Measurements from ENCODE around the gene TSSK3. TPM values are rescaled to one million over a fixed set of nuclear protein-coding genes. Genes with fewer than 3 reads are reported as not detected.

Gene TSSK3
- total and polyA plus RNA-seq, 9 of the 15 experiments (the other 6 are each of a cell fraction or from before 2014, with no cell fraction given), result 0.27 to 2.8 (median 1.9) TPM

DNA sequence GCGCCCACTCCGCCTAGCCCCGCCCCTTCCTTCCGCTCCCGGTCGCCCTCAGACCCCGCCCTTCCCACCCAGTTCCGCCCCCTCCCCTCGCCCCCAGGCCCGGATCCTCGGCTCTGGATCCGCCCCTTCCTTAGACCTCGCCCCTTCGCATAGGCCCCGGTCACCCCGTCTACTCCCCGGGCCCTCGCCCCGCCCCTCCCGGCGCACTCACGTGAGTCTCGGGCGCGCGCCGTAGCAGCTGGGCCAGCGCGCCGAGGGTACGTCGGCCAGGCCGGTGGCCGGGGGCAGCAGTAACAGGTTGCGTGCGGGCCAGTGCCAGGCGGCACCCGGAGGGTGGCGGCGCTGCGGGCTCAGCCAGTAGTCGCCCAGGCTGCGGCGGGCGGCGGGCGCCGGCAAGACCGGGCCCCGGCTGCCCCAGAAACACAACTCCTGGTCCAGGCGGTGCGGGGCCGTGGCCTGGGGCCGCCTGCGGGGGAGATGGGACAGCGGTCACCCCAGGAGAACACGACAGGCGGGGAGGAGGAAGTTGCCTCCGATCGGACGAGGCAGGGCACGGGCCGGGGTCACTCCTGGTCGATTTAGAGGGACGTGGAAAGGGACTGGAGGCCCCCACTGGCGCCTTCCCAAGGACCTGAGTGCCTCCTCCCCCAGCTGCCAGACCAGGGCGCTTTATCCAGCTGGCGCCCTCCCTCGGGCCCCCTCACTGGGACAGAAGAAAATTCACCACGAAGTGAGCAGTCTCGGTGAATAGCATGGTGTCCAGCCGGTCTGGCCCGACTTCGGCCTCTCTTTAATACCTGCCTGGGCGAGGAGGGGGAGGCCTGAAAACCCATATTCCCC is 10.7 kb upstream of the TSSK3 start (continued):
- TF ChIP-seq, protein P1, sequence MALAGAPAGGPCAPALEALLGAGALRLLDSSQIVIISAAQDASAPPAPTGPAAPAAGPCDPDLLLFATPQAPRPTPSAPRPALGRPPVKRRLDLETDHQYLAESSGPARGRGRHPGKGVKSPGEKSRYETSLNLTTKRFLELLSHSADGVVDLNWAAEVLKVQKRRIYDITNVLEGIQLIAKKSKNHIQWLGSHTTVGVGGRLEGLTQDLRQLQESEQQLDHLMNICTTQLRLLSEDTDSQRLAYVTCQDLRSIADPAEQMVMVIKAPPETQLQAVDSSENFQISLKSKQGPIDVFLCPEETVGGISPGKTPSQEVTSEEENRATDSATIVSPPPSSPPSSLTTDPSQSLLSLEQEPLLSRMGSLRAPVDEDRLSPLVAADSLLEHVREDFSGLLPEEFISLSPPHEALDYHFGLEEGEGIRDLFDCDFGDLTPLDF (CRISPR knock-in tag; IDR thresholded peaks at IDR 0.05), result peak; percentile 66; the same call in 1 of the 2 replicates
- peak; percentile 61; the same call in 1 of the 2 replicates for TF ChIP-seq TGIF2 (CRISPR knock-in tag; IDR thresholded peaks at IDR 0.05)
- no peak for TF ChIP-seq ZNF316 (IDR thresholded peaks at IDR 0.05)
- TF ChIP-seq HMGN3 (IDR thresholded peaks at IDR 0.05; ENCODE audit: borderline replicate concordance, extremely low read depth, insufficient read length, low read depth, low read length), result peak; percentile 74
- TF ChIP-seq, protein P2, sequence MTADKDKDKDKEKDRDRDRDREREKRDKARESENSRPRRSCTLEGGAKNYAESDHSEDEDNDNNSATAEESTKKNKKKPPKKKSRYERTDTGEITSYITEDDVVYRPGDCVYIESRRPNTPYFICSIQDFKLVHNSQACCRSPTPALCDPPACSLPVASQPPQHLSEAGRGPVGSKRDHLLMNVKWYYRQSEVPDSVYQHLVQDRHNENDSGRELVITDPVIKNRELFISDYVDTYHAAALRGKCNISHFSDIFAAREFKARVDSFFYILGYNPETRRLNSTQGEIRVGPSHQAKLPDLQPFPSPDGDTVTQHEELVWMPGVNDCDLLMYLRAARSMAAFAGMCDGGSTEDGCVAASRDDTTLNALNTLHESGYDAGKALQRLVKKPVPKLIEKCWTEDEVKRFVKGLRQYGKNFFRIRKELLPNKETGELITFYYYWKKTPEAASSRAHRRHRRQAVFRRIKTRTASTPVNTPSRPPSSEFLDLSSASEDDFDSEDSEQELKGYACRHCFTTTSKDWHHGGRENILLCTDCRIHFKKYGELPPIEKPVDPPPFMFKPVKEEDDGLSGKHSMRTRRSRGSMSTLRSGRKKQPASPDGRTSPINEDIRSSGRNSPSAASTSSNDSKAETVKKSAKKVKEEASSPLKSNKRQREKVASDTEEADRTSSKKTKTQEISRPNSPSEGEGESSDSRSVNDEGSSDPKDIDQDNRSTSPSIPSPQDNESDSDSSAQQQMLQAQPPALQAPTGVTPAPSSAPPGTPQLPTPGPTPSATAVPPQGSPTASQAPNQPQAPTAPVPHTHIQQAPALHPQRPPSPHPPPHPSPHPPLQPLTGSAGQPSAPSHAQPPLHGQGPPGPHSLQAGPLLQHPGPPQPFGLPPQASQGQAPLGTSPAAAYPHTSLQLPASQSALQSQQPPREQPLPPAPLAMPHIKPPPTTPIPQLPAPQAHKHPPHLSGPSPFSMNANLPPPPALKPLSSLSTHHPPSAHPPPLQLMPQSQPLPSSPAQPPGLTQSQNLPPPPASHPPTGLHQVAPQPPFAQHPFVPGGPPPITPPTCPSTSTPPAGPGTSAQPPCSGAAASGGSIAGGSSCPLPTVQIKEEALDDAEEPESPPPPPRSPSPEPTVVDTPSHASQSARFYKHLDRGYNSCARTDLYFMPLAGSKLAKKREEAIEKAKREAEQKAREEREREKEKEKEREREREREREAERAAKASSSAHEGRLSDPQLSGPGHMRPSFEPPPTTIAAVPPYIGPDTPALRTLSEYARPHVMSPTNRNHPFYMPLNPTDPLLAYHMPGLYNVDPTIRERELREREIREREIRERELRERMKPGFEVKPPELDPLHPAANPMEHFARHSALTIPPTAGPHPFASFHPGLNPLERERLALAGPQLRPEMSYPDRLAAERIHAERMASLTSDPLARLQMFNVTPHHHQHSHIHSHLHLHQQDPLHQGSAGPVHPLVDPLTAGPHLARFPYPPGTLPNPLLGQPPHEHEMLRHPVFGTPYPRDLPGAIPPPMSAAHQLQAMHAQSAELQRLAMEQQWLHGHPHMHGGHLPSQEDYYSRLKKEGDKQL (CRISPR knock-in tag; IDR thresholded peaks at IDR 0.05; ENCODE audit: borderline replicate concordance), result no peak
- peak; percentile 31; the same call in 1 of the 2 replicates for TF ChIP-seq ATF6 (CRISPR knock-in tag; IDR thresholded peaks at IDR 0.05)
- TF ChIP-seq, protein P3, sequence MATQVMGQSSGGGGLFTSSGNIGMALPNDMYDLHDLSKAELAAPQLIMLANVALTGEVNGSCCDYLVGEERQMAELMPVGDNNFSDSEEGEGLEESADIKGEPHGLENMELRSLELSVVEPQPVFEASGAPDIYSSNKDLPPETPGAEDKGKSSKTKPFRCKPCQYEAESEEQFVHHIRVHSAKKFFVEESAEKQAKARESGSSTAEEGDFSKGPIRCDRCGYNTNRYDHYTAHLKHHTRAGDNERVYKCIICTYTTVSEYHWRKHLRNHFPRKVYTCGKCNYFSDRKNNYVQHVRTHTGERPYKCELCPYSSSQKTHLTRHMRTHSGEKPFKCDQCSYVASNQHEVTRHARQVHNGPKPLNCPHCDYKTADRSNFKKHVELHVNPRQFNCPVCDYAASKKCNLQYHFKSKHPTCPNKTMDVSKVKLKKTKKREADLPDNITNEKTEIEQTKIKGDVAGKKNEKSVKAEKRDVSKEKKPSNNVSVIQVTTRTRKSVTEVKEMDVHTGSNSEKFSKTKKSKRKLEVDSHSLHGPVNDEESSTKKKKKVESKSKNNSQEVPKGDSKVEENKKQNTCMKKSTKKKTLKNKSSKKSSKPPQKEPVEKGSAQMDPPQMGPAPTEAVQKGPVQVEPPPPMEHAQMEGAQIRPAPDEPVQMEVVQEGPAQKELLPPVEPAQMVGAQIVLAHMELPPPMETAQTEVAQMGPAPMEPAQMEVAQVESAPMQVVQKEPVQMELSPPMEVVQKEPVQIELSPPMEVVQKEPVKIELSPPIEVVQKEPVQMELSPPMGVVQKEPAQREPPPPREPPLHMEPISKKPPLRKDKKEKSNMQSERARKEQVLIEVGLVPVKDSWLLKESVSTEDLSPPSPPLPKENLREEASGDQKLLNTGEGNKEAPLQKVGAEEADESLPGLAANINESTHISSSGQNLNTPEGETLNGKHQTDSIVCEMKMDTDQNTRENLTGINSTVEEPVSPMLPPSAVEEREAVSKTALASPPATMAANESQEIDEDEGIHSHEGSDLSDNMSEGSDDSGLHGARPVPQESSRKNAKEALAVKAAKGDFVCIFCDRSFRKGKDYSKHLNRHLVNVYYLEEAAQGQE (IDR thresholded peaks at IDR 0.05; ENCODE audit: borderline replicate concordance), result peak; percentile 42
- TF ChIP-seq, protein P3 (CRISPR knock-in tag; IDR thresholded peaks at IDR 0.05; ENCODE audit: low read depth), result 0 out of 2 replicates have a peak, but pooled peaks have one; percentile 65
